Parathyroid adenoma (tissue), 2 donors: ENCODE data around the gene GULP1.

Experiments used
- H2AFZ ChIP-seq: fragments of 300-600 bp; sonication (generic); one replicate; pipeline ENCODE4 v1.7.0; 2017; ENCODE audit warnings: antibody characterized with exemption, mild to moderate bottlenecking
- H3K27ac ChIP-seq: fragments of 300-600 bp; sonication (generic); one replicate; pipeline ENCODE4 v1.7.0; 2017
- H3K27me3 ChIP-seq: fragments of 300-600 bp; sonication (generic); one replicate; pipeline ENCODE4 v1.7.0; 2017; ENCODE audit warnings: low read length; ENCODE audit not compliant: control insufficient read depth, insufficient read depth
- H3K36me3 ChIP-seq: fragments of 300-600 bp; sonication (generic); one replicate; pipeline ENCODE4 v1.7.0; 2017; ENCODE audit warnings: low read length; ENCODE audit not compliant: control insufficient read depth, insufficient read depth
- H3K4me1 ChIP-seq: fragments of 300-600 bp; sonication (generic); one replicate; pipeline ENCODE4 v1.7.0; 2017; ENCODE audit warnings: control low read depth
- H3K4me2 ChIP-seq: fragments of 300-600 bp; sonication (generic); one replicate; pipeline ENCODE4 v1.7.0; 2017; ENCODE audit warnings: low read length
- H3K4me3 ChIP-seq: fragments of 300-600 bp; sonication (generic); one replicate; pipeline ENCODE4 v1.7.0; 2017; ENCODE audit warnings: low read depth, low read length
- H3K79me2 ChIP-seq: fragments of 300-600 bp; sonication (generic); one replicate; pipeline ENCODE4 v1.7.0; 2017; ENCODE audit warnings: control low read depth
- H3K9ac ChIP-seq: fragments of 300-600 bp; sonication (generic); one replicate; pipeline ENCODE4 v1.7.0; 2017; ENCODE audit warnings: mild to moderate bottlenecking
- H3K9me3 ChIP-seq: fragments of 300-600 bp; sonication (generic); one replicate; pipeline ENCODE4 v1.7.0; 2017; ENCODE audit warnings: low read length; ENCODE audit not compliant: control insufficient read depth
- TF ChIP-seq, protein P1 (sequence below): fragments of 300-600 bp; sonication (generic); IDR thresholded peaks from one replicate; pipeline ENCODE4 v1.7.0; 2017; ENCODE audit warnings: antibody characterized with exemption, mild to moderate bottlenecking
- donor health status: primary hyperparathyroidism.

The GULP1 gene

DNA sequence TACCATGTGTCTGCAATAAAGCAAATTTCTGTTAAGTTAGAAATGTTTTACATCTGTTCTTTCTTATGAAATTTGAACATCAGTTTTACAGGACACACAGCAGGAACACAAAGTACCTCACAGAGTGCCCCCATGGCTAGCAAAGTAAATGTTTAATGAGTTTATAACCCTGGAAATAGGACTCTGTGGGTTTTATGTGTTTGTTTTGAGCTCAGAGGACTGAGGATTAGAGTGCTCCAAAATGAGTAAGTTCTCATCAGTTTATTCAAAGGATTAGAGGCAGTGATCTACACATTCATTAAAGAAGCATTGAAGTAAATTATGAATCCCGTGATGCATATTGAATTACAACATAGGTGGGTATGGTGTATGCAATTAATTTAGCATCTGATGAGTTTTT, 281.8 kb downstream of the GULP1 start:
- Histone ChIP-seq H3K79me2 (no peaks in the 10 kb centered on the region), H3K4me3 (no peak overlapping the region), H3K4me2 (no peak overlapping the region), H3K36me3 (no peaks in the 10 kb centered on the region), H3K4me1 (no peaks in the 10 kb centered on the region), H3K9ac (no peak overlapping the region), H2AFZ (no peak overlapping the region), H3K9me3 (no peaks in the 10 kb centered on the region), H3K27me3 (no peaks in the 10 kb centered on the region), H3K27ac (no peak overlapping the region)
- TF ChIP-seq, protein P1, sequence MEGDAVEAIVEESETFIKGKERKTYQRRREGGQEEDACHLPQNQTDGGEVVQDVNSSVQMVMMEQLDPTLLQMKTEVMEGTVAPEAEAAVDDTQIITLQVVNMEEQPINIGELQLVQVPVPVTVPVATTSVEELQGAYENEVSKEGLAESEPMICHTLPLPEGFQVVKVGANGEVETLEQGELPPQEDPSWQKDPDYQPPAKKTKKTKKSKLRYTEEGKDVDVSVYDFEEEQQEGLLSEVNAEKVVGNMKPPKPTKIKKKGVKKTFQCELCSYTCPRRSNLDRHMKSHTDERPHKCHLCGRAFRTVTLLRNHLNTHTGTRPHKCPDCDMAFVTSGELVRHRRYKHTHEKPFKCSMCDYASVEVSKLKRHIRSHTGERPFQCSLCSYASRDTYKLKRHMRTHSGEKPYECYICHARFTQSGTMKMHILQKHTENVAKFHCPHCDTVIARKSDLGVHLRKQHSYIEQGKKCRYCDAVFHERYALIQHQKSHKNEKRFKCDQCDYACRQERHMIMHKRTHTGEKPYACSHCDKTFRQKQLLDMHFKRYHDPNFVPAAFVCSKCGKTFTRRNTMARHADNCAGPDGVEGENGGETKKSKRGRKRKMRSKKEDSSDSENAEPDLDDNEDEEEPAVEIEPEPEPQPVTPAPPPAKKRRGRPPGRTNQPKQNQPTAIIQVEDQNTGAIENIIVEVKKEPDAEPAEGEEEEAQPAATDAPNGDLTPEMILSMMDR, result no peak

DNA sequence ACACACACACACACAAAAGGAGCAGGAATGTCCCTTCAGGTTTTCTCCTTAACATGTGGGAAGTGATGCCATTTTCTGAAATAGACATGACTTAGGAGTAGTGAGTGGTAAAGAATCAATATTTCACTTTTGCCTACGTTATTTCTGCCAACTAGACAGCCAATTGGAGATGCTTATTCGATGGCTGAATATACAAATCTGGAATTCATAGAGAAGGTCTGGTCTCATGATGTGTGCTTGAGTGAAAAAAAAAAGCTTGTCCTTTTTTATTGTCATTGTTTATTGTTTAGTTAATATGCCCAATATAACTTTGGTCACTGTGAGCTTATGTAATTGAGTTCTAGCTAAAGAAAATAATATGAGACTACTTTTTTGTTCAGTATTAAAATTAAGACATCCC, 284.3 kb downstream of the GULP1 start:
- H3K27ac ChIP-seq, result no peak overlapping the region
- no peak overlapping the region for H3K4me2 ChIP-seq
- H3K4me1 ChIP-seq, result no peaks in the 10 kb centered on the region
- H3K36me3 ChIP-seq, result no peaks in the 10 kb centered on the region
- H2AFZ ChIP-seq, result no peak overlapping the region
- no peak overlapping the region for H3K4me3 ChIP-seq
- H3K9me3 ChIP-seq, result no peaks in the 10 kb centered on the region
- no peaks in the 10 kb centered on the region for H3K27me3 ChIP-seq
- no peak overlapping the region for H3K9ac ChIP-seq
- TF ChIP-seq, protein P1, result no peak
- H3K79me2 ChIP-seq, result no peaks in the 10 kb centered on the region

DNA sequence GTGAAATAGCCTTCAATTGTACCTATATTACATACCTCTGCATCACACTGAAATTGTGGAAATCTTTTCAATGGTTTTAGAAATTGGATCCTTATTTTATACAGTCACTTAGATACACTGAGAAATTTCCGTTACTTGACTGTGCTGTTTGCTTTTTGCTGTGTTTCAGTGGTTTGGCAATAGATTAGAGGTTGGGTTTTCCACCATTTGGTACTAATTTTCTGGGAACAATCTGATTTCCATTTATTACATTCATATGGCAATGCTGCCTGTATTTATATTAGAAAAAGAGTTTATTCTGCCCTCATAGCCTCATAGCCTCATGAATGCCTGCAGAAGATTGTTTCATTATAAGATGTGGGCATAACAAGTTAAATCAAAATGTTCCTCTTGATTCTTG, 285.0 kb downstream of the GULP1 start:
- H3K27me3 ChIP-seq, result no peaks in the 10 kb centered on the region
- H3K9ac ChIP-seq, result no peak overlapping the region
- no peak overlapping the region for H2AFZ ChIP-seq
- H3K4me1 ChIP-seq, result no peaks in the 10 kb centered on the region
- no peak overlapping the region for H3K27ac ChIP-seq
- no peaks in the 10 kb centered on the region for H3K9me3 ChIP-seq
- no peak overlapping the region for H3K4me2 ChIP-seq
- H3K79me2 ChIP-seq, result no peaks in the 10 kb centered on the region
- TF ChIP-seq, protein P1, result no peak
- no peaks in the 10 kb centered on the region for H3K36me3 ChIP-seq
- H3K4me3 ChIP-seq, result no peak overlapping the region

DNA sequence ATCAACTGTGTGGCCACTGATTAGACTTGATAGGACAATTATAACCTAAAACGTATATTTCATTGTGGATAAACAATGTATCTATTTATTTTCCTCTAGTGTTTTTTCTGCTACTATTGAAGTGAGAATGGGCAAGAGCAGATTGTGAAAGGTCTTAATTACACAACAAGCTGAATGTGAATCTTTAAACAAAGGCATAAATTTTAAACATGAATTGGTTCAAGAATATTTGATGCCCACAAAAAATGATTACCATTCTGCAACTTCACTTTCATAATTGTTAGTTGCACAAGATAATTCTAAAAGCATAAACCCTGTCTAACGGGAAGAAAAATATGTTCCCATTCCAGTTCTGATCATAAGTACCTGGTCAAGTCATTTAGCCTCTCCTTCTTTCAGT, 285.6 kb downstream of the GULP1 start:
- no peaks in the 10 kb centered on the region for H3K4me1 ChIP-seq
- no peak overlapping the region for H3K4me2 ChIP-seq
- H3K27ac ChIP-seq, result no peak overlapping the region
- H3K79me2 ChIP-seq, result no peaks in the 10 kb centered on the region
- H3K9ac ChIP-seq, result no peak overlapping the region
- no peaks in the 10 kb centered on the region for H3K9me3 ChIP-seq
- H2AFZ ChIP-seq, result no peak overlapping the region
- TF ChIP-seq, protein P1, result no peak
- no peaks in the 10 kb centered on the region for H3K27me3 ChIP-seq
- H3K36me3 ChIP-seq, result no peaks in the 10 kb centered on the region
- H3K4me3 ChIP-seq, result no peak overlapping the region

DNA sequence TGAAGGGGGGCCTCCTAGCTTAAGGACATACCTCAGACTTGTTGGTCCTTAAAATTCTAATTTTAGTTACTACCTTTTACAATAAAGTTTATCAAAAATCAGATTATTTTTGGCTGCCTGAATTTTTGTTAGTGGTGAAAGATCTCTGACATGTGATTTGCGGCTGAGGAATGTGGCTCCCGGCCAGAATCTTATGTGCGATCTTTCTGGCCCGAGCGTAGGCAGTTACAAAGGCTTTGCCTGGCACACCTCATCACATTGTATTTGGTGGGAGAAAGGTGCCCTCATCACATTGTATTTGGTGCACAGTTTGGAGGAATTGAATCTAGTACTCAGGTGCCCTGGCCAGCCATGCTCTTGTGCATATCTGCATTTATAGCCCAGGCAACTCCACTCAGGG, 289.1 kb downstream of the GULP1 start:
- TF ChIP-seq, protein P1, result no peak
- no peak overlapping the region for H3K27ac ChIP-seq

More for the DNA sequence above, 289.1 kb downstream of the GULP1 start:
- Histone ChIP-seq H3K79me2 (no peaks in the 10 kb centered on the region), H3K36me3 (no peaks in the 10 kb centered on the region), H3K27me3 (no peaks in the 10 kb centered on the region), H3K9me3 (no peaks in the 10 kb centered on the region), H3K4me2 (peak overlapping the region; percentile 6), H3K4me1 (no peaks in the 10 kb centered on the region), H3K4me3 (no peak overlapping the region), H2AFZ (no peak overlapping the region), H3K9ac (no peak overlapping the region)
